Activated CD8-positive, alpha-beta T cell treated with anti-CD3 and anti-CD28 coated beads for 36 hours (primary cell): ENCODE data around the gene PLSCR3. TPM values are rescaled to one million over a fixed set of nuclear protein-coding genes. Genes with fewer than 3 reads are reported as not detected.

Experiments used
- ATAC-seq: fragments of 200-7000 bp; cut with Tn5 transposase; one replicate; pipeline ENCODE4 v1.10.0; 2021; ENCODE audit warnings: mild to moderate bottlenecking, moderate library complexity
- CTCF ChIA-PET: fragments of 350-600 bp; sonication (Branson Sonifier 250); formaldehyde crosslinking; loops from one replicate; lab custom pipeline; 2021; ENCODE audit warnings: antibody characterized with exemption; lab: Charles Lee
- POLR2A ChIA-PET: fragments of 350-600 bp; sonication (Branson Sonifier 250); formaldehyde crosslinking; loops from one replicate; lab custom pipeline; 2021; ENCODE audit warnings: antibody characterized with exemption; lab: Charles Lee
- DNase-seq: peaks from one replicate; pipeline ENCODE4 v3.0.0-alpha.2; 2020
- H3K27ac Mint-ChIP-seq: one replicate; pipeline ENCODE4 v1.8.0; 2021; ENCODE audit warnings: mild to moderate bottlenecking, mixed read lengths
- H3K27me3 Mint-ChIP-seq: one replicate; pipeline ENCODE4 v1.8.0; 2021; ENCODE audit warnings: mixed read lengths
- H3K36me3 Mint-ChIP-seq: one replicate; pipeline ENCODE4 v1.8.0; 2021; ENCODE audit warnings: low read depth, mixed read lengths
- H3K4me1 Mint-ChIP-seq: one replicate; pipeline ENCODE4 v1.8.0; 2021; ENCODE audit warnings: low read depth, mixed read lengths
- H3K4me3 Mint-ChIP-seq: one replicate; pipeline ENCODE4 v1.8.0; 2021; ENCODE audit warnings: mild to moderate bottlenecking, moderate library complexity, mixed read lengths
- H3K9me3 Mint-ChIP-seq: one replicate; pipeline ENCODE4 v1.8.0; 2021; ENCODE audit warnings: mixed read lengths
- CTCF ChIP-seq: fragments of 200-600 bp; IDR thresholded peaks from one replicate; pipeline ENCODE4 v1.8.0; 2022; ENCODE audit warnings: antibody characterized with exemption, mild to moderate bottlenecking
- intact Hi-C: fragments of 100-400 bp; cut with micrococcal nuclease; formaldehyde crosslinking; loops from one replicate; pipeline ENCODE4 v1.10.0; 2022
- total RNA-seq, 2 experiments: library from RNA; stranded (reverse); gene quantifications; one replicate each; pipeline ENCODE4 v1.2.3, GENCODE V29; 2021

The PLSCR3 gene
- total RNA-seq, 2 experiments from 2014 or later, result 62.6 to 71.1 TPM

DNA sequence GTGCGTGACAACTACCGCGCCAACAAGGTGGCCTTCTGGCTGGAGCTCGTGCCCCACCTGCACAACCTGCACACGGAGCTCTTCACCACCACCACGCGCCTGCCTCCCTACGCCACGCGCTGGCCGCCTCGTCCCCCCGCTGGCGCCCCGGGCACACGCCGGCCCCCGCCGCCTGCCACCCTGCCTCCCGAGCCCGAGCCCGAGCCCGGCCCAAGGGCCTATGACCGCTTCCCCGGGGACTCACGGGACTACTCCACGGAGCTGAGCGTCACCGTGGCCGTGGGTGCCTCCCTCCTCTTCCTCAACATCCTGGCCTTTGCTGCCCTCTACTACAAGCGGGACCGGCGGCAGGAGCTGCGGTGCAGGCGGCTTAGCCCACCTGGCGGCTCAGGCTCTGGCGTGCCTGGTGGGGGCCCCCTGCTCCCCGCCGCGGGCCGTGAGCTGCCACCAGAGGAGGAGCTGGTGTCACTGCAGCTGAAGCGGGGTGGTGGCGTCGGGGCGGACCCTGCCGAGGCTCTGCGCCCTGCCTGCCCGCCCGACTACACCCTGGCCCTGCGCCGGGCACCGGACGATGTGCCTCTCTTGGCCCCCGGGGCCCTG lies 22.8 kb upstream of the PLSCR3 start:
- no peak for ATAC-seq
- Mint-ChIP-seq H3K36me3 (no peaks in the 10 kb centered on the region), H3K27me3 (no peaks in the 10 kb centered on the region), H3K4me3 (no peak overlapping the region), H3K4me1 (no peaks in the 10 kb centered on the region), H3K27ac (no peak overlapping the region), H3K9me3 (no peaks in the 10 kb centered on the region)
- ChIA-PET POLR2A (interaction anchor here (0.7 kb wide), 1 partner anchor 21 kb away, joined by 3 read pairs; no protein-coding TSS in a partner anchor), CTCF (interaction anchor here (1.1 kb wide), 1 partner anchor 61 kb away, joined by 3 read pairs; no protein-coding TSS in a partner anchor)
- no peak for TF ChIP-seq CTCF
- DNase-seq, result no peak
- intact Hi-C loops, result no loop called here

GRCh38 chr17:7416323-7416722 lies 22.0 kb upstream of the PLSCR3 start:
- H3K27me3 Mint-ChIP-seq, result no peaks in the 10 kb centered on the region
- intact Hi-C loops, result no loop called here
- CTCF ChIA-PET, result interaction anchor here (1.1 kb wide), 1 partner anchor 61 kb away, joined by 3 read pairs; no protein-coding TSS in a partner anchor
- POLR2A ChIA-PET, result interaction anchor here (0.6 to 0.7 kb wide), 2 partner anchors 22 to 41 kb away, joined by 3 to 6 read pairs; no protein-coding TSS in a partner anchor
- ATAC-seq, result no peak
- no peaks in the 10 kb centered on the region for H3K4me1 Mint-ChIP-seq
- H3K36me3 Mint-ChIP-seq, result no peaks in the 10 kb centered on the region
- no peak overlapping the region for H3K27ac Mint-ChIP-seq
- no peak for DNase-seq
- no peak for TF ChIP-seq CTCF
- no peak overlapping the region for H3K4me3 Mint-ChIP-seq
- H3K9me3 Mint-ChIP-seq, result no peaks in the 10 kb centered on the region

DNA sequence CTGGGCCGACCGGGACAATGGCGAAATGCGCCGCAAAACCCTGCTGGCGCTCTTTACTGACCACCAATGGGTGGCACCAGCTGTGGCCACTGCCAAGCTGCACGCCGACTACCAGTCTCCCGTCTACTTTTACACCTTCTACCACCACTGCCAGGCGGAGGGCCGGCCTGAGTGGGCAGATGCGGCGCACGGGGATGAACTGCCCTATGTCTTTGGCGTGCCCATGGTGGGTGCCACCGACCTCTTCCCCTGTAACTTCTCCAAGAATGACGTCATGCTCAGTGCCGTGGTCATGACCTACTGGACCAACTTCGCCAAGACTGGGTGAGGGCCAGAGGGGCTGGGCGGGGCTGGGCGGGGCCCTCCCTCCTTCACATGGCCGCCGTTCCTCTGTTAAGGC lies 21.5 kb upstream of the PLSCR3 start:
- H3K9me3 Mint-ChIP-seq, result no peaks in the 10 kb centered on the region
- H3K4me1 Mint-ChIP-seq, result no peaks in the 10 kb centered on the region
- ChIA-PET CTCF (no interaction called here), POLR2A (interaction anchor here (0.6 kb wide), 1 partner anchor 41 kb away, joined by 6 read pairs; no protein-coding TSS in a partner anchor)
- ATAC-seq, result no peak
- TF ChIP-seq CTCF, result no peak
- no peaks in the 10 kb centered on the region for H3K36me3 Mint-ChIP-seq
- intact Hi-C loops, result no loop called here
- no peak for DNase-seq
- H3K4me3 Mint-ChIP-seq, result no peak overlapping the region
- H3K27me3 Mint-ChIP-seq, result no peaks in the 10 kb centered on the region
- H3K27ac Mint-ChIP-seq, result no peak overlapping the region

GRCh38 chr17:7414837-7415236 lies 20.5 kb upstream of the PLSCR3 start:
- no peak for DNase-seq
- no peak for ATAC-seq
- Mint-ChIP-seq H3K9me3 (no peaks in the 10 kb centered on the region), H3K4me3 (no peak overlapping the region), H3K36me3 (no peaks in the 10 kb centered on the region), H3K4me1 (no peaks in the 10 kb centered on the region), H3K27me3 (no peaks in the 10 kb centered on the region), H3K27ac (no peak overlapping the region)
- intact Hi-C loops, result no loop called here
- TF ChIP-seq CTCF, result no peak
- CTCF ChIA-PET, result no interaction called here
- POLR2A ChIA-PET, result interaction anchor here (1.8 kb wide), 1 partner anchor 21 kb away, joined by 6 read pairs; the partner anchor contains the start of gene TMEM102

GRCh38 chr17:7413346-7413985 lies 19.1 kb upstream of the PLSCR3 start:
- Mint-ChIP-seq H3K4me3 (no peak overlapping the region), H3K9me3 (no peaks in the 10 kb centered on the region), H3K36me3 (no peaks in the 10 kb centered on the region), H3K27me3 (no peaks in the 10 kb centered on the region), H3K4me1 (peaks cover 4% of the 10 kb centered on the region), H3K27ac (no peak overlapping the region)
- peak; percentile 27 for ATAC-seq
- intact Hi-C loops, result no loop called here
- ChIA-PET CTCF (interaction anchor here (1.0 kb wide), 1 partner anchor 16 kb away, joined by 4 read pairs; no protein-coding TSS in a partner anchor), POLR2A (interaction anchor here (0.8 to 1.8 kb wide), 2 partner anchors 11 to 22 kb away, joined by 3 to 6 read pairs; partner anchors contain the start of gene TMEM102)
- DNase-seq, result no peak
- TF ChIP-seq CTCF, result no peak
